Epithelial cell of esophagus (primary cell): Measurements from ENCODE around the gene CLDN12.
"Not testable (repeated sequence)": the region's sequence is repeated elsewhere in the genome, so short reads cannot be mapped to it uniquely, and the experiment has no call there.

Experiments used
- DNase-seq: peaks from one replicate; pipeline ENCODE4 v3.0.0; 2010; ENCODE audit warnings: low read depth
- H3K4me3 ChIP-seq: 2 replicates; pipeline ENCODE4 v1.5.1; 2011; ENCODE audit warnings: mild to moderate bottlenecking, low read length, control low read depth
- CTCF ChIP-seq: IDR thresholded peaks from 2 replicates; pipeline ENCODE4 v1.5.1; 2011; ENCODE audit warnings: low read depth, mild to moderate bottlenecking, low read length, control low read depth, inconsistent platforms; ENCODE audit not compliant: insufficient read depth; ENCODE audit errors: missing control alignments

Gene CLDN12

GRCh38 chr7:90453931-90454330, 50.7 kb downstream of the CLDN12 start:
- H3K4me3 ChIP-seq: no peak overlapping the region
- TF ChIP-seq CTCF: no peak
- no peak for DNase-seq

- H3K4me3 ChIP-seq: peak overlapping the region; percentile 11
- peak; percentile 73 for TF ChIP-seq CTCF
- DNase-seq: peak; percentile 54
These were observed 52.1 kb downstream of the CLDN12 start for GRCh38 chr7:90455163-90456030.

- no peak overlapping the region for H3K4me3 ChIP-seq
- no peak for TF ChIP-seq CTCF
- DNase-seq: no peak
These were observed 54.8 kb downstream of the CLDN12 start for GRCh38 chr7:90458104-90458503.

GRCh38 chr7:90459888-90460287, 56.6 kb downstream of the CLDN12 start:
- TF ChIP-seq CTCF: no peak
- no peak overlapping the region for H3K4me3 ChIP-seq
- DNase-seq: peak; percentile 8

GRCh38 chr7:90461219-90461618, 58.0 kb downstream of the CLDN12 start:
- TF ChIP-seq CTCF: no peak
- peak; percentile 34 for DNase-seq
- H3K4me3 ChIP-seq: no peak overlapping the region

GRCh38 chr7:90463151-90463628, 59.9 kb downstream of the CLDN12 start:
- H3K4me3 ChIP-seq, DNase-seq: not testable (repeated sequence)
